Daoy (cell line): ENCODE data around the gene TLDC2. TPM values are rescaled to one million over a fixed set of nuclear protein-coding genes. Genes with fewer than 3 reads are reported as not detected.
"Not testable (repeated sequence)": the region's sequence is repeated elsewhere in the genome, so short reads cannot be mapped to it uniquely, and the experiment has no call there.

ENCODE experiments used
- DNase-seq: peaks from one replicate; pipeline ENCODE4 v3.0.0-alpha.2; 2015; ENCODE audit warnings: low read depth
- total RNA-seq: library from RNA; depleted of rRNA; stranded (reverse); fragments of >200 nt; shearing (Covaris generic); gene quantifications from 2 replicates; pipeline ENCODE4 v1.2.3, GENCODE V29; 2014

Gene TLDC2
- total RNA-seq, 1 experiment from 2014 or later: not detected

GRCh38 chr20:36905566-36905965 is 29.6 kb downstream of the TLDC2 start:
- DNase-seq: not testable (repeated sequence)

- not testable (repeated sequence) for DNase-seq
Measured at GRCh38 chr20:36906086-36906485, 30.1 kb downstream of the TLDC2 start.

GRCh38 chr20:36908603-36909002 is 32.7 kb downstream of the TLDC2 start:
- no peak for DNase-seq

GRCh38 chr20:36916199-36916598 is 40.3 kb downstream of the TLDC2 start:
- no peak for DNase-seq

- DNase-seq: no peak
Measured at GRCh38 chr20:36917240-36917639, 41.3 kb downstream of the TLDC2 start.

- no peak for DNase-seq
Measured at GRCh38 chr20:36917943-36918342, 42.0 kb downstream of the TLDC2 start.

- peak; percentile 35 for DNase-seq
Measured at GRCh38 chr20:36919715-36920333, 43.9 kb downstream of the TLDC2 start.

- DNase-seq: no peak
Measured at GRCh38 chr20:36920334-36920730, 44.4 kb downstream of the TLDC2 start.

- no peak for DNase-seq
Measured at GRCh38 chr20:36924167-36925045, 48.5 kb downstream of the TLDC2 start.

- DNase-seq: no peak
Measured at GRCh38 chr20:36925234-36925633, 49.3 kb downstream of the TLDC2 start.

- DNase-seq: no peak
Measured at GRCh38 chr20:36926653-36927200, 50.8 kb downstream of the TLDC2 start.

- no peak for DNase-seq
Measured at GRCh38 chr20:36927704-36928103, 51.8 kb downstream of the TLDC2 start.

- no peak for DNase-seq
Measured at GRCh38 chr20:36929290-36929689, 53.4 kb downstream of the TLDC2 start.

GRCh38 chr20:36929691-36930090 is 53.8 kb downstream of the TLDC2 start:
- no peak for DNase-seq

- not testable (repeated sequence) for DNase-seq
Measured at GRCh38 chr20:36932067-36932466, 56.1 kb downstream of the TLDC2 start.

GRCh38 chr20:36932476-36933426 is 56.8 kb downstream of the TLDC2 start:
- no peak for DNase-seq

GRCh38 chr20:36933571-36933970 is 57.6 kb downstream of the TLDC2 start:
- DNase-seq: not testable (repeated sequence)

- DNase-seq: no peak
Measured at GRCh38 chr20:36936341-36936740, 60.4 kb downstream of the TLDC2 start.

GRCh38 chr20:36936761-36937401 is 60.9 kb downstream of the TLDC2 start:
- not testable (repeated sequence) for DNase-seq

- no peak for DNase-seq
Measured at GRCh38 chr20:36937402-36937770, 61.4 kb downstream of the TLDC2 start.

- no peak for DNase-seq
Measured at GRCh38 chr20:36941401-36941835, 65.5 kb downstream of the TLDC2 start.
